Measurements from ENCODE around the gene ENO1.

ENO1 gene

GRCh38 chr1:8817412-8818324 lies 60.8 kb downstream of the ENO1 start, which contains the start of gene RERE (continued):
- TF ChIP-seq INSM2 (tag by site-specific recombination; IDR thresholded peaks at IDR 0.05) (peak; percentile 50; the same call in 1 of the 2 replicates), ZNF660 (tag by site-specific recombination; IDR thresholded peaks at IDR 0.05) (0 out of 2 replicates have a peak, but pooled peaks have one; percentile 48), ZFP41 (tag by site-specific recombination; IDR thresholded peaks at IDR 0.05; ENCODE audit: borderline replicate concordance) (no peak), ZBTB8A (tag by site-specific recombination; IDR thresholded peaks at IDR 0.05) (peak; percentile 77), ZNF433 (tag by site-specific recombination; IDR thresholded peaks at IDR 0.05; ENCODE audit: low read depth) (no peak), ZNF391 (tag by site-specific recombination; IDR thresholded peaks at IDR 0.05; ENCODE audit: borderline replicate concordance, low read depth) (peak; percentile 74; the same call in 1 of the 2 replicates), ZNF654 (tag by site-specific recombination; IDR thresholded peaks at IDR 0.05; ENCODE audit: low read depth) (no peak), ZNF692 (tag by site-specific recombination; IDR thresholded peaks at IDR 0.05) (peak; percentile 50; the same call in 1 of the 2 replicates), ZNF639 (tag by site-specific recombination; IDR thresholded peaks at IDR 0.05) (peak; percentile 69; the same call in 1 of the 2 replicates), ZNF670 (tag by site-specific recombination; IDR thresholded peaks at IDR 0.05; ENCODE audit: low read depth) (no peak), ZFHX2 (tag by site-specific recombination; conservative IDR thresholded peaks at IDR 0.05) (peak; percentile 80), GLIS1 (tag by site-specific recombination; IDR thresholded peaks at IDR 0.05) (peak; percentile 46; the same call in 1 of the 2 replicates), ZBTB7A (tag by site-specific recombination; IDR thresholded peaks at IDR 0.05; ENCODE audit: low read depth) (peak; percentile 78), ZNF341 (tag by site-specific recombination; IDR thresholded peaks at IDR 0.05; ENCODE audit: low read depth) (peak; percentile 98), HOXA7 (CRISPR knock-in tag; IDR thresholded peaks at IDR 0.05; ENCODE audit: borderline replicate concordance) (no peak), ZNF280D (tag by site-specific recombination; IDR thresholded peaks at IDR 0.05) (no peak), TCF7L2 (IDR thresholded peaks at IDR 0.05; ENCODE audit: borderline replicate concordance, low read depth, low read length) (0 out of 2 replicates have a peak, but pooled peaks have one; percentile 18), ZNF473 (tag by site-specific recombination; IDR thresholded peaks at IDR 0.05) (no peak), ZXDB (tag by site-specific recombination; IDR thresholded peaks at IDR 0.05) (peak; percentile 61), CTCF (tag by site-specific recombination; IDR thresholded peaks at IDR 0.05) (peak; percentile 73), ZNF423 (tag by site-specific recombination; IDR thresholded peaks at IDR 0.05) (no peak), KLF7 (tag by site-specific recombination; IDR thresholded peaks at IDR 0.05; ENCODE audit: borderline replicate concordance) (no peak), ZNF843 (tag by site-specific recombination; IDR thresholded peaks at IDR 0.05) (0 out of 2 replicates have a peak, but pooled peaks have one; percentile 14), KLF10 (tag by site-specific recombination; IDR thresholded peaks at IDR 0.05) (peak; percentile 29; the same call in 1 of the 2 replicates), ZNF16 (tag by site-specific recombination; IDR thresholded peaks at IDR 0.05; ENCODE audit: low read depth) (0 out of 2 replicates have a peak, but pooled peaks have one; percentile 40), ZNF561 (tag by site-specific recombination; IDR thresholded peaks at IDR 0.05; ENCODE audit: borderline replicate concordance) (peak; percentile 29; the same call in 1 of the 2 replicates)
